ENCODE results near the gene NUDT16L1. TPM values are rescaled to one million over a fixed set of nuclear protein-coding genes. Genes with fewer than 3 reads are reported as not detected.

NUDT16L1 gene
- total RNA-seq, 6 donors from 2014 or later: 14.9 to 66.0 (median 34.1) TPM

- no peak for DNase-seq
- Histone ChIP-seq H3K4me1 (peaks cover 6 to 44% (median 35%) of the 10 kb centered on the region in 4 donors), H3K9me3 (no peaks in the 10 kb centered on the region), H3K27ac (peak overlapping the region in 2 of 4 donors; percentile 81 to 85), H3K36me3 (peaks cover 11 to 83% (median 58%) of the 10 kb centered on the region in 4 donors), H3K27me3 (no peaks in the 10 kb centered on the region), H3K4me3 (no peak overlapping the region)
- 89 to 95% methylated on average over 29 to 39 of the region's 39 CpGs for WGBS, 2 donors
- TF ChIP-seq POLR2A (IDR thresholded peaks at IDR 0.05) (no peak), POLR2AphosphoS5 (IDR thresholded peaks at IDR 0.05) (no peak), EP300 (IDR thresholded peaks at IDR 0.05) (no peak)
- TF ChIP-seq, protein P1, sequence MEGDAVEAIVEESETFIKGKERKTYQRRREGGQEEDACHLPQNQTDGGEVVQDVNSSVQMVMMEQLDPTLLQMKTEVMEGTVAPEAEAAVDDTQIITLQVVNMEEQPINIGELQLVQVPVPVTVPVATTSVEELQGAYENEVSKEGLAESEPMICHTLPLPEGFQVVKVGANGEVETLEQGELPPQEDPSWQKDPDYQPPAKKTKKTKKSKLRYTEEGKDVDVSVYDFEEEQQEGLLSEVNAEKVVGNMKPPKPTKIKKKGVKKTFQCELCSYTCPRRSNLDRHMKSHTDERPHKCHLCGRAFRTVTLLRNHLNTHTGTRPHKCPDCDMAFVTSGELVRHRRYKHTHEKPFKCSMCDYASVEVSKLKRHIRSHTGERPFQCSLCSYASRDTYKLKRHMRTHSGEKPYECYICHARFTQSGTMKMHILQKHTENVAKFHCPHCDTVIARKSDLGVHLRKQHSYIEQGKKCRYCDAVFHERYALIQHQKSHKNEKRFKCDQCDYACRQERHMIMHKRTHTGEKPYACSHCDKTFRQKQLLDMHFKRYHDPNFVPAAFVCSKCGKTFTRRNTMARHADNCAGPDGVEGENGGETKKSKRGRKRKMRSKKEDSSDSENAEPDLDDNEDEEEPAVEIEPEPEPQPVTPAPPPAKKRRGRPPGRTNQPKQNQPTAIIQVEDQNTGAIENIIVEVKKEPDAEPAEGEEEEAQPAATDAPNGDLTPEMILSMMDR (IDR thresholded peaks at IDR 0.05): no peak
- no peak for ATAC-seq (ENCODE audit: low FRiP score in 2 of 2)
Measured at GRCh38 chr16:4681471-4682083, 11.8 kb upstream of the NUDT16L1 start.

DNA sequence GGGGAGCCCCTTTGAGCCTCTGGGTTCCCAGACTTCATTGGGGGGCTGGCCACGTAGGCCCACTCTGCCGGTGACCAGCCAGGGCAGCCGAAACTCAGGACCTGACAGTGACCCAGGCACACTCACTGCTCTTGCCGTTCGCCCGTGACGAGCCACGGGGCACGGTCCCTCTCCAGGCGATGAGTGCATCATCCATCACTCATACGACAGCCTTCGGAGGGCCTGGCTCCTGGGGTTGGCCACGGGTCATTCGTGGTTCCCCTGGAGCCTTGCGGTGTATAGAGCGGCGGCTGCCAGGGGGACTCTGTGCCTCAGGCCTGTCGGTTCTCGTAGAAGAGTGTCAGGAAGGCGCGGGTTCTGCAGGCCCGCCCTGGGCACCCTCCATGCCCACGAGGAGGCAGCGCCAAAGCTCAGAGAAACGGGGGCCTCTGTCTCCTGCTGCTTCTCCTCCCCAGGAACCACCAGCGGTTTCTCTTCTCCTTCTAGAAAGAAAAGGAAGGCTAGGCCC is 11.2 kb upstream of the NUDT16L1 start:
- Histone ChIP-seq H3K9me3 (no peaks in the 10 kb centered on the region), H3K27me3 (no peaks in the 10 kb centered on the region), H3K27ac (no peak overlapping the region), H3K4me1 (peaks cover 6 to 38% (median 29%) of the 10 kb centered on the region in 4 donors), H3K4me3 (peak overlapping the region in 1 of 4 donors; percentile 4), H3K36me3 (peaks cover 11 to 83% (median 62%) of the 10 kb centered on the region in 4 donors)
- no peak for TF ChIP-seq POLR2AphosphoS5 (IDR thresholded peaks at IDR 0.05)
- TF ChIP-seq POLR2A (IDR thresholded peaks at IDR 0.05): no peak
- TF ChIP-seq, protein P1 (IDR thresholded peaks at IDR 0.05): no peak
- no peak for TF ChIP-seq EP300 (IDR thresholded peaks at IDR 0.05)
- WGBS, 2 donors: 74% methylated on average over 23 of the region's 26 CpGs; no CpG with 5 or more reads in 1 of the 2 donors
- DNase-seq (no peak), ATAC-seq (ENCODE audit: low FRiP score in 2 of 2) (no peak)

- H3K4me3 ChIP-seq: peak overlapping the region in 1 of 4 donors; percentile 4
- peak; percentile 11 to 51 for ATAC-seq (ENCODE audit: low FRiP score in 2 of 2)
Measured at GRCh38 chr16:4682616-4683254, 10.6 kb upstream of the NUDT16L1 start.

DNA sequence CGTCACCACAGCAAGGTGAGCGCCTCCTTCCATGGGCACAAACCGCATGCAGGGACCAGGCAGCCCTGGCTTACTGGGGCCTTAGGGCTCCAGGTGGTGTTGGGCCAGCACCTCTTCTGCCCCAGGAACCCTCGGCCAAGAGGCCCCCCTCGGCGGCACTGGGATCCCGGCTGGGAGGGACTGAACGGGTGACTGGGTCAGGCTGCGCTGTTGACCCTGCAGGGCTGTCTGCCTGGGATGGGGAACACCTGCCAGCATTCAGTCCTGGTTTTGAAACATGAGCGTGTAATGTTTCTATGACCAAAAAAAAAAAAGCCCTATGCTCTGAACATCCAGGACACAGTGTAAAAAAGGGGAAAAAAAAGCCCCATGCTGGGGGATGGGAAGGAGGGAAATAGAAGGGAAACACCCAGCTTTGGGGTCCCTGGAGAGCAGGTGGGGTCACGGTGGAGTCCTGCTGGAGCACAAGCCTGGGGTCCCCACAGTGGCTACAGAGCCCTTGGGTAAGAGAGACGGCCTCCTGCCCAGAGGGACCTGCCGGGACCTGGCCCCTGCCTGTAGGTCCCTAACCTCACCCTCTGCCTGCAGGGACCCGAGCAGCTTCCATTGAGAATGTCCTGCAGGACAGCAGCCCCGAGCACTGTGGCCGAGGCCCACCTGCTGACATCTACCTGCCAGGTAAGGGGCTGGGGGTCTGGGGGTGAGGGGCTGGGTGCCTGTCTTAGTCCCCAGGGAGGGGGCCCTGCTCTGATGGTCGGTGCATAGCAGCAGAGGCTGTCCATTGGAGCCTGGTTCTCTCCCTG is 9.9 kb upstream of the NUDT16L1 start:
- DNase-seq: no peak
- H3K4me1 ChIP-seq: peaks cover 6 to 31% (median 25%) of the 10 kb centered on the region in 4 donors
- H3K27me3 ChIP-seq: no peaks in the 10 kb centered on the region
- no peak for ATAC-seq (ENCODE audit: low FRiP score in 2 of 2)
- no peaks in the 10 kb centered on the region for H3K9me3 ChIP-seq
- TF ChIP-seq POLR2A (IDR thresholded peaks at IDR 0.05) (no peak), EP300 (IDR thresholded peaks at IDR 0.05) (no peak), POLR2AphosphoS5 (IDR thresholded peaks at IDR 0.05) (no peak)
- TF ChIP-seq, protein P1 (IDR thresholded peaks at IDR 0.05): peak in 2 of 6 experiments; percentile 1
- peak overlapping the region in 1 of 4 donors; percentile 46 for H3K27ac ChIP-seq
- H3K4me3 ChIP-seq: no peak overlapping the region
- WGBS, 2 donors: 77 to 79% methylated on average over 12 to 16 of the region's 17 CpGs
- H3K36me3 ChIP-seq: peaks cover 11 to 84% (median 65%) of the 10 kb centered on the region in 4 donors

More at GRCh38 chr16:4682616-4683254, 10.6 kb upstream of the NUDT16L1 start:
- Histone ChIP-seq H3K36me3 (peaks cover 11 to 83% (median 61%) of the 10 kb centered on the region in 4 donors), H3K4me1 (peaks cover 6 to 32% (median 25%) of the 10 kb centered on the region in 4 donors), H3K27ac (peak overlapping the region in 1 of 4 donors; percentile 46), H3K9me3 (no peaks in the 10 kb centered on the region), H3K27me3 (no peaks in the 10 kb centered on the region)
- WGBS, 2 donors: 73% methylated on average over 22 to 36 of the region's 36 CpGs
- DNase-seq: peak; percentile 61 to 91
- no peak for TF ChIP-seq EP300 (IDR thresholded peaks at IDR 0.05)
- TF ChIP-seq, protein P1 (IDR thresholded peaks at IDR 0.05): peak; percentile 24 to 80 (median 58)
